Right lobe of liver (tissue), 4 donors: Measurements from ENCODE around the gene TMTC1.

Source experiments
- CTCF ChIP-seq, 4 donors: fragments of 200-600 bp in 3 of 4; fragments of 450-650 bp in 1 of 4; IDR thresholded peaks; one replicate each; pipeline versions ENCODE4 v1.5.1 to v1.8.0; 2016 to 2022; ENCODE audit warnings: antibody characterized with exemption in 4 of 4, mild to moderate bottlenecking in 2 of 4
- POLR2A ChIP-seq: fragments of 450-650 bp; IDR thresholded peaks from one replicate; pipeline ENCODE4 v1.6.1; 2017; ENCODE audit warnings: antibody characterized with exemption, mild to moderate bottlenecking
- donor health status: DM: no; HTN: no; CAD: no.
- donor health status: DM: no; HTN: no; CAD: no.
- donor health status: DM: no; HTN: yes; CAD: no.

- no peak for TF ChIP-seq CTCF (IDR thresholded peaks at IDR 0.05)
- TF ChIP-seq POLR2A = no peak
These were observed 166.3 kb downstream of the TMTC1 start for GRCh38 chr12:29617407-29617803.
